ENCODE measurements around the gene C16orf46.

C16orf46 gene

DNA sequence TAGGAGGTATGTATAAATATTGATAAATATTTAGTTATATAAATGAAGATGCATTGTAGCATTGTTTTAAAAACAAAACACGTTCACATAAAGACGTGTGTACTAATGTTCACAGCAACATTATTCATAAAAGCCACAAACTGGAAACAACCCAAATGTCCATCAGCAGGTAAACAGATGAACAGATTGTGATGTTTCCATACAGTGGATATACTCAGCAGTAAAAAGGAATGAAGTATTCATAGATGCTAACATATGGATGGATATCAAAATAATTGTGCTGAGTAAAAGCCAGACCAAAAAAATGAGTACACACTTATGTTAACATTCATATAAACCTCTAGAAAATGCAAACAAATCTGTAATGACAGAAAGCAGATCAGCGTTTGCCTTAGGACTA, 64.1 kb downstream of the C16orf46 start:
- no peak for DNase-seq (ENCODE audit: low spot score)
